Mesothelial cell of epicardium (in vitro differentiated cells): ENCODE measurements around the gene MAG. TPM values are rescaled to one million over a fixed set of nuclear protein-coding genes. Genes with fewer than 3 reads are reported as not detected.

Experiments
- DNase-seq, 2 experiments: peaks; one replicate each; pipeline ENCODE4 v3.0.0; 2021; ENCODE audit warnings: low spot score in 2 of 2; ENCODE audit not compliant: unreplicated experiment in 2 of 2
- H3K27ac Mint-ChIP-seq: 2 replicates; pipeline ENCODE4 v1.8.0; 2021; ENCODE audit warnings: mixed read lengths
- H3K27me3 Mint-ChIP-seq: 2 replicates; pipeline ENCODE4 v1.8.0; 2021; ENCODE audit warnings: low read depth, mixed read lengths
- H3K36me3 Mint-ChIP-seq: 2 replicates; pipeline ENCODE4 v1.8.0; 2021; ENCODE audit warnings: mixed read lengths
- H3K4me1 Mint-ChIP-seq: 2 replicates; pipeline ENCODE4 v1.8.0; 2021; ENCODE audit warnings: mixed read lengths
- H3K4me3 Mint-ChIP-seq: 2 replicates; pipeline ENCODE4 v1.8.0; 2021; ENCODE audit warnings: mild to moderate bottlenecking, moderate library complexity, mixed read lengths
- H3K9me3 Mint-ChIP-seq: 2 replicates; pipeline ENCODE4 v1.8.0; 2021; ENCODE audit warnings: mixed read lengths
- total RNA-seq: library from RNA; stranded (reverse); gene quantifications from 3 replicates; pipeline ENCODE4 v1.2.1, GENCODE V29; 2021
- TF ChIP-seq, protein P1 (sequence below): fragments of 200-600 bp; sonication (generic); IDR thresholded peaks from one replicate; pipeline ENCODE4 v1.5.0; 2021; ENCODE audit warnings: antibody characterized with exemption; ENCODE audit not compliant: unreplicated experiment

MAG gene
- total RNA-seq, 1 donor from 2014 or later, result 26.1 TPM

- Mint-ChIP-seq H3K9me3 (no peaks in the 10 kb centered on the region), H3K27ac (peak overlapping the region; percentile 64), H3K4me3 (no peak overlapping the region), H3K4me1 (peaks cover 12% of the 10 kb centered on the region), H3K27me3 (no peaks in the 10 kb centered on the region), H3K36me3 (peaks cover 21% of the 10 kb centered on the region)
- DNase-seq, result peak in 1 of 2 experiments; percentile 34
- TF ChIP-seq, protein P1, sequence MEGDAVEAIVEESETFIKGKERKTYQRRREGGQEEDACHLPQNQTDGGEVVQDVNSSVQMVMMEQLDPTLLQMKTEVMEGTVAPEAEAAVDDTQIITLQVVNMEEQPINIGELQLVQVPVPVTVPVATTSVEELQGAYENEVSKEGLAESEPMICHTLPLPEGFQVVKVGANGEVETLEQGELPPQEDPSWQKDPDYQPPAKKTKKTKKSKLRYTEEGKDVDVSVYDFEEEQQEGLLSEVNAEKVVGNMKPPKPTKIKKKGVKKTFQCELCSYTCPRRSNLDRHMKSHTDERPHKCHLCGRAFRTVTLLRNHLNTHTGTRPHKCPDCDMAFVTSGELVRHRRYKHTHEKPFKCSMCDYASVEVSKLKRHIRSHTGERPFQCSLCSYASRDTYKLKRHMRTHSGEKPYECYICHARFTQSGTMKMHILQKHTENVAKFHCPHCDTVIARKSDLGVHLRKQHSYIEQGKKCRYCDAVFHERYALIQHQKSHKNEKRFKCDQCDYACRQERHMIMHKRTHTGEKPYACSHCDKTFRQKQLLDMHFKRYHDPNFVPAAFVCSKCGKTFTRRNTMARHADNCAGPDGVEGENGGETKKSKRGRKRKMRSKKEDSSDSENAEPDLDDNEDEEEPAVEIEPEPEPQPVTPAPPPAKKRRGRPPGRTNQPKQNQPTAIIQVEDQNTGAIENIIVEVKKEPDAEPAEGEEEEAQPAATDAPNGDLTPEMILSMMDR, result no peak
These were observed 34.9 kb upstream of the MAG start for GRCh38 chr19:35257113-35257461.

DNA sequence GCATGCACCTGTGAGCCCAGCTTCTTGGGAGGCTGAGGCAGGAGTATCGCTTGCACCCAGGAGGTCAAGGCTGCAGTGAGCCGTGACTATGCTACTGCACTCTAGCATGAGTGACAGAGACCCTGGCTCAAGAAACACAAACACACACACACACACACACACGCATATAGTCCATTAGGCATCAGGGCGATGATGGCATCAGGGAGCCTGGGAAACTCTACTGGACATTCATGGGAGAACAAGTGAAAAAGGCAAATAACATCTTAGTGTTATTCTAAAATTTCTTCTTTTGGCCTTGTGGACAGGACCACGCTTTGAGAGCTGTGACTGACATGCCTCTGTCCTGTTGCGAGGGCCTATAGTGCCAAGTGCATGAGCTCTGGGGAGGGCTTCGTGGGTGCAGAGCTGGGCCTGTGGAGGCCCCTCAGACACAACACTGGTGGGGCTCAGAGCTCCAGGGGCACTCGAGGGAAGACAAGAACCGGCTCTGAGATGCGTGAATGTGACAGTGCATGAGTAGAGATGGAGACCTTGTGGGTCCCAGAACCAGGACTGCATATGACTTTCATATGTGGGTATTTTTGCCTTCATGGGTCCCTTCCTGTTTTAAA is 31.2 kb upstream of the MAG start:
- Mint-ChIP-seq H3K4me1 (peaks cover 23% of the 10 kb centered on the region), H3K9me3 (no peaks in the 10 kb centered on the region), H3K27me3 (no peaks in the 10 kb centered on the region), H3K4me3 (no peak overlapping the region), H3K27ac (no peak overlapping the region), H3K36me3 (peaks cover 7% of the 10 kb centered on the region)
- TF ChIP-seq, protein P1, result no peak
- no peak for DNase-seq

DNA sequence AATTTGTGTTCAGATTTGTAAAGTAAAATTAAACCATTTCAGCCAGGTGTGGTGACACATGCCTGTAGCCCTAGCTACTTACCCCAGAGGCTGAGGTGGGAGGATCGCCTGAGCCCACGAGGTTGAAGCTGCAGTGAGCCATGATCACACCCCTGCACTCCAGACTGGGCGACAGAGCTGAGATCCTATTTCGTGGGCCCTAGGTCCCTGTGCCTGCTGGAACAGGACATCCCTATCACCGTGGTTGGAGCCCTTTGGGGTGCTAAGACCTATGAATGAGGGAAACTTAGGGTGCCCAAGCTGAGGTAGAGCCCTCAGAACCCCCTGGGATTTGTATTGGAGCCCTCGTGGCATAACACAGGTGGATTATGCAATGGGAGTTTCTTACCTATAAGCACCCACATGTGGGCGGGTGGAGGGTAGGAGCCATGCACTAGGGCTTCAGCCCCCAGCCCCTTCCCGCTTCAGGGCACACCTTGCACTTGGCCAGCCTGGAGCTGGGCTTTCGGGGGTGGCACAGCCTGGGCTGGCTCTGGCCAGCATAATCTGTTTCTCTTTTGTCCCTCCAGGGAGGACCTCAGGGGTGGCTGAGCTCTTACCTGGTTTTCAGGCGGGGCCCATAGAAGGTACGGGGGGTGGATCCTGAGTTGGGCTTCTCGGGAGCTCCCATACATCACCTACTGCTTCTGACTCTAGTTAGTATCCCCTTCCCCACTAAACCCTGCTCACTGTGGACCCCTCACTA is 30.4 kb upstream of the MAG start:
- peaks cover 23% of the 10 kb centered on the region for H3K4me1 Mint-ChIP-seq
- peaks cover 7% of the 10 kb centered on the region for H3K36me3 Mint-ChIP-seq
- no peaks in the 10 kb centered on the region for H3K27me3 Mint-ChIP-seq
- H3K9me3 Mint-ChIP-seq, result no peaks in the 10 kb centered on the region
- H3K27ac Mint-ChIP-seq, result no peak overlapping the region
- peak in 1 of 2 experiments; percentile 36 for DNase-seq
- TF ChIP-seq, protein P1, result no peak
- H3K4me3 Mint-ChIP-seq, result no peak overlapping the region

DNA sequence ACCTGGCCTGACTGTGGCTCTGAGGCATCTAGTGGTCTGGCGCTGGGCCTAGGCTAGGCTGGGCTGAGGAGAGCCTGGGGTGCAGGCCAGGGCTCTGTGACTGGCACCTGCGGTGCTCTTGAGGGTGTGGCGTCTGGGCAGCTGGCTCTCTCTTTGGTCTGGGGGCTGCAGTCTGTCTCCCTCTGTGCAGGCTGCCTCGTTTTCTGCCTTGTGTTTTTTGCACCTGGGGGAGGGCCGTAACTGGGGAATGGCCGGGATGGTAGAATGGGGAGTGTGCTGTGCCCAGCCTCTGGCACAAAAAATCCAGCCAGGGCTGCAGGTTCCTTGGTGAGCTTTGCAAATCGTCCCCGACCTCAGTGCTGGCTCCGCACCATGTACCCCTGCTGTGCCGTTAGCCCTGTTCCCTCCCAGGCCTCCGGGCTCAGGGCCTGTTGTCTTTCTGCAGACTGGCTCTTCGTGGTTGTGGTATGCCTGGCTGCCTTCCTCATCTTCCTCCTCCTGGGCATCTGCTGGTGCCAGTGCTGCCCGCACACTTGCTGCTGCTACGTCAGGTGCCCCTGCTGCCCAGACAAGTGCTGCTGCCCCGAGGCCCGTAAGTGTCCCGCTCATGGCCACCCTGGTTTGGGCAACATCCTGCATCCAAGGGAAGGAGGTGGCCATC is 29.7 kb upstream of the MAG start:
- Mint-ChIP-seq H3K27me3 (no peaks in the 10 kb centered on the region), H3K36me3 (peaks cover 7% of the 10 kb centered on the region), H3K9me3 (no peaks in the 10 kb centered on the region), H3K27ac (no peak overlapping the region), H3K4me3 (no peak overlapping the region), H3K4me1 (peaks cover 20% of the 10 kb centered on the region)
- TF ChIP-seq, protein P1, result no peak
- DNase-seq, result peak in 1 of 2 experiments; percentile 33

DNA sequence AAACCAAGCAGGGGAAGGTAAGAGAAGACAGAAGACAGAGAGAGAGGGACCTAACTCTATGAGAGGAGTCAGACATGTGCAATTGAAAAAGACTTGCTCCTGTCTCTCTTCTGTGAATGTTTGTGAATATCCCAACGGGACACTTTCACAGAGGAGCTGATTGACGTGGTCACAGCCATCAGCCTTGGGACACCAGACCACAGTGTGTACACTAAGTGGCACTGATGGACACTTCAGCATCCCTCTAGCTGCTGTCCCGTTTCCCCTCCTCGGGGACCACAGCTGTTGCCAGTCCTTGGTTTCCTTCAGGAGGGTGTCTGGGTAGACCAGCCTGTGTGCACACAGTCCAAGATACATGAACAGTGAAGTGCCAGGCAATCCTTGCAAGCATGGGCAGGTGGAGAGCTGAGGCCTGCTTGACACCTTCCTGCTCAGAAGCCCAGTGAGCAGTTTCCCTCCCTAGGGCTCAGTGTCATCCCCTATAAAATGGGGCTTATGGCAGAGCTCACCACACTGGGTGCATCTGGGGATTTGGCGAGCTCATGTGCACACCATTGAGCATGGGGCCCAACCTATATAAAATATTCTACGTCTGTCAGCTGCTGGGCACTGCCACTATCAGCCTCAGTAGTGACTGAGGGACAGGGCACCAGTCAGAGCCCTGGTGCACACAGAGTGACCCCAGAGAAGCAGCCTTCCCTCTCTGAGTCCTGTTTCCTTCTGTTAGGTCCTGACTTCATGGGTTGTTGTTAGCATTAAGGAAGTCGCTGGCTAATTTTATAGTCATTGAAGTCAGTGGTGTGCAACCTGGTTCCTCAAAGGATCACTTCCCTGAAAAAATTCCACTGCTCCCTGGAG is 27.5 kb upstream of the MAG start:
- TF ChIP-seq, protein P1, result no peak
- Mint-ChIP-seq H3K4me1 (peaks cover 14% of the 10 kb centered on the region), H3K4me3 (no peak overlapping the region), H3K9me3 (no peaks in the 10 kb centered on the region), H3K36me3 (peaks cover 7% of the 10 kb centered on the region), H3K27me3 (no peaks in the 10 kb centered on the region), H3K27ac (peak overlapping the region; percentile 17)
- DNase-seq, result no peak
